Transverse colon (tissue), 4 donors: ENCODE results near the gene COL4A1. TPM values are rescaled to one million over a fixed set of nuclear protein-coding genes. Genes with fewer than 3 reads are reported as not detected.

Experiments used
- DNase-seq: peaks from one replicate; pipeline ENCODE4 v3.0.0-alpha.2; 2019
- H3K27ac ChIP-seq, 4 donors: fragments of 200-600 bp; sonication (generic); 2 replicates each; pipeline ENCODE4 v1.5.1; 2016 to 2018; ENCODE audit warnings: inconsistent platforms in 4 of 4
- H3K27me3 ChIP-seq: fragments of 200-600 bp; sonication (generic); 2 replicates; pipeline ENCODE4 v1.5.1; 2017; ENCODE audit warnings: inconsistent platforms
- H3K36me3 ChIP-seq, 4 donors: fragments of 200-600 bp; sonication (generic); 2 replicates each; pipeline ENCODE4 v1.5.1; 2017 to 2019; ENCODE audit warnings: inconsistent platforms in 4 of 4
- H3K4me1 ChIP-seq, 4 donors: fragments of 200-600 bp; sonication (generic); 2 replicates each; pipeline ENCODE4 v1.5.1; 2017 to 2020; ENCODE audit warnings: inconsistent platforms in 4 of 4
- H3K4me3 ChIP-seq, 4 donors: fragments of 200-600 bp; sonication (generic); 1 replicate in 1 of 4; 2 replicates in 3 of 4; pipeline versions ENCODE4 v1.5.1 to v1.6.1; 2017 to 2019; ENCODE audit warnings: inconsistent platforms in 4 of 4
- H3K9me3 ChIP-seq, 2 donors: fragments of 200-600 bp; sonication (generic); 2 replicates each; pipeline ENCODE4 v1.5.1; 2017 to 2019; ENCODE audit warnings: inconsistent platforms in 2 of 2
- CTCF ChIP-seq, 5 experiments: fragments of 200-600 bp in 3 of 5; fragments of 450-650 bp in 2 of 5; sonication (generic) in 3 of 5; IDR thresholded peaks; 1 replicate in 2 of 5; 2 replicates in 3 of 5; pipeline ENCODE4 v1.5.1; 2016 to 2017; ENCODE audit warnings: antibody characterized with exemption in 5 of 5, inconsistent platforms in 3 of 5, mild to moderate bottlenecking in 2 of 5, moderate library complexity in 1 of 5
- EP300 ChIP-seq: sonication (generic); formaldehyde crosslinking; IDR thresholded peaks from one replicate; pipeline ENCODE4 v1.6.1; 2017; ENCODE audit warnings: antibody characterized with exemption, low read depth
- POLR2A ChIP-seq: fragments of 450-650 bp; IDR thresholded peaks from one replicate; pipeline ENCODE4 v1.6.1; 2016; ENCODE audit warnings: antibody characterized with exemption, mild to moderate bottlenecking, moderate library complexity
- POLR2AphosphoS5 ChIP-seq, 3 donors: sonication (generic); formaldehyde crosslinking; IDR thresholded peaks; one replicate each; pipeline ENCODE4 v1.6.1; 2016; ENCODE audit warnings: antibody characterized with exemption in 3 of 3
- WGBS, 2 donors: methylation state at CpG; one replicate each; pipeline ENCODE4 v1.1.5; 2018; ENCODE audit warnings: low coverage in 1 of 2; 5-methylcytosine and 5-hydroxymethylcytosine counted together
- in situ Hi-C, 4 donors: fragments of 200-750 bp; cut with MboI; loops; one replicate each; pipeline versions ENCODE4 v1.15.0 to v1.15.1; 2017; ENCODE audit warnings: low sequenced_read_pairs in 3 of 4, low pct_ligation_motif_present in 1 of 4, low pct_unique_long_range_greater_than_20kb in 1 of 4
- intact Hi-C: fragments of 100-400 bp; cut with DNase I; formaldehyde crosslinking; loops from one replicate; pipeline ENCODE4 v1.15.1; 2023; ENCODE audit warnings: low total_unique reads
- total RNA-seq, 4 donors: library from RNA; depleted of rRNA; stranded (reverse); fragments of >200 nt; gene quantifications; one replicate each; pipeline ENCODE4 v1.1.0, GENCODE V29; 2016

Gene COL4A1
- total RNA-seq, 4 donors from 2014 or later: 46.4 to 180 (median 99.2) TPM

GRCh38 chr13:110261166-110262081, 45.5 kb downstream of the COL4A1 start:
- no peaks in the 10 kb centered on the region for H3K9me3 ChIP-seq
- H3K27ac ChIP-seq: peak overlapping the region; percentile 57 to 70 (median 66)
- 79% methylated on average over 19 of the region's 19 CpGs; no CpG with 5 or more reads in 1 of the 2 donors for WGBS, 2 donors
- no peaks in the 10 kb centered on the region for H3K27me3 ChIP-seq
- no peak for TF ChIP-seq POLR2AphosphoS5 (IDR thresholded peaks at IDR 0.05)
- no peak for TF ChIP-seq EP300
- no peak for TF ChIP-seq CTCF (IDR thresholded peaks at IDR 0.05)
- TF ChIP-seq POLR2A: no peak
- H3K4me1 ChIP-seq: peaks cover 19 to 50% (median 32%) of the 10 kb centered on the region in 4 donors
- no peak for DNase-seq
- intact Hi-C loops (no loop called here), in situ Hi-C loops (no loop called here)
- no peak overlapping the region for H3K4me3 ChIP-seq
- H3K36me3 ChIP-seq: no peaks in the 10 kb centered on the region

GRCh38 chr13:110259651-110260050, 47.3 kb downstream of the COL4A1 start:
- H3K4me3 ChIP-seq: no peak overlapping the region
- 71 to 82% methylated on average over 6 of the region's 6 CpGs for WGBS, 2 donors
- peak overlapping the region; percentile 25 to 69 (median 42) for H3K27ac ChIP-seq
- no peaks in the 10 kb centered on the region for H3K9me3 ChIP-seq
- peaks cover 19 to 54% (median 33%) of the 10 kb centered on the region in 4 donors for H3K4me1 ChIP-seq
- intact Hi-C loops: no loop called here
- no peaks in the 10 kb centered on the region for H3K36me3 ChIP-seq
- no peak for DNase-seq
- H3K27me3 ChIP-seq: no peaks in the 10 kb centered on the region
- in situ Hi-C loops: no loop called here
- TF ChIP-seq EP300: no peak

- Histone ChIP-seq H3K4me1 (peaks cover 17 to 50% (median 27%) of the 10 kb centered on the region in 4 donors), H3K27ac (peak overlapping the region; percentile 25 to 69 (median 42)), H3K27me3 (no peaks in the 10 kb centered on the region), H3K9me3 (no peaks in the 10 kb centered on the region), H3K4me3 (no peak overlapping the region), H3K36me3 (no peaks in the 10 kb centered on the region)
- DNase-seq: no peak
- TF ChIP-seq EP300 (no peak), CTCF (IDR thresholded peaks at IDR 0.05) (no peak), POLR2AphosphoS5 (IDR thresholded peaks at IDR 0.05) (no peak), POLR2A (no peak)
- in situ Hi-C loops: no loop called here
- WGBS, 2 donors: 76 to 81% methylated on average over 9 to 12 of the region's 12 CpGs
- intact Hi-C loops: no loop called here
These were observed 47.9 kb downstream of the COL4A1 start for GRCh38 chr13:110258876-110259631.

- DNase-seq: no peak
- peak overlapping the region; percentile 40 to 69 (median 67) for H3K27ac ChIP-seq
- H3K9me3 ChIP-seq: no peaks in the 10 kb centered on the region
- no peak overlapping the region for H3K4me3 ChIP-seq
- WGBS, 2 donors: 70 to 84% methylated on average over 3 of the region's 3 CpGs
- H3K36me3 ChIP-seq: no peaks in the 10 kb centered on the region
- in situ Hi-C loops (no loop called here), intact Hi-C loops (no loop called here)
- TF ChIP-seq EP300 (no peak), CTCF (IDR thresholded peaks at IDR 0.05) (no peak), POLR2A (no peak), POLR2AphosphoS5 (IDR thresholded peaks at IDR 0.05) (no peak)
- no peaks in the 10 kb centered on the region for H3K27me3 ChIP-seq
- H3K4me1 ChIP-seq: peaks cover 6 to 37% (median 14%) of the 10 kb centered on the region in 4 donors
These were observed 49.5 kb downstream of the COL4A1 start for GRCh38 chr13:110257408-110257807.
